ENCODE measurements around the gene CSH1. TPM values are rescaled to one million over a fixed set of nuclear protein-coding genes. Genes with fewer than 3 reads are reported as not detected.
A peak's percentile ranks its signal among the peaks of the same experiment; 100 is the strongest.

CSH1 gene
- total and polyA plus RNA-seq, 2 experiments from 2014 or later = 0.68 TPM; not detected in 1

DNA sequence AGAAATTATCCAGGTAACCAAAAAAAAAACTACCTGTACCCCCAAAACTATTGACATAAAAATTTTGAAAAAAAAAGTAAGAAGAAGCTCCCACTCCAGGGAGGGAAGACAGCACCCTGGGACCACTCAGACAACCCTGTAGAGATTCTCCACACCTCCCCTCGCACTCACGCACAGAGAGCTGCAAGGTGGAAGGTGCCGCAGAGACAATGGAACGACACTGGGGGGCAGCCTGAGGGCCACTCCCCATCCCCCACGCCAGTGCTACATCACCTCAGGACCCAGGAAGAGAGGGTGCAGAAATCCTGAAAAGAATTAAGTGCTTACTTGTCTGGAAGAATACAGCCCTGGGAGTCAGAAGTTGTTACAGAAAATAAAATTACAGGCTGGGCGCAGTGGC lies 40.9 kb upstream of the CSH1 start:
- no peak overlapping the region for H3K27ac ChIP-seq (ENCODE audit: low read depth)
- no peak overlapping the region for H3K4me3 Mint-ChIP-seq
- no peak overlapping the region for H2AFZ ChIP-seq
- TF ChIP-seq ZNF114 (CRISPR knock-in tag; IDR thresholded peaks at IDR 0.05) (no peak), NANOG (IDR thresholded peaks at IDR 0.05; ENCODE audit: borderline replicate concordance) (no peak), ZNF331 (CRISPR knock-in tag; IDR thresholded peaks at IDR 0.05; ENCODE audit: low read depth) (no peak), STAT1 (IDR thresholded peaks at IDR 0.05; ENCODE audit: unreplicated experiment) (no peak)
- TF ChIP-seq, protein P1, sequence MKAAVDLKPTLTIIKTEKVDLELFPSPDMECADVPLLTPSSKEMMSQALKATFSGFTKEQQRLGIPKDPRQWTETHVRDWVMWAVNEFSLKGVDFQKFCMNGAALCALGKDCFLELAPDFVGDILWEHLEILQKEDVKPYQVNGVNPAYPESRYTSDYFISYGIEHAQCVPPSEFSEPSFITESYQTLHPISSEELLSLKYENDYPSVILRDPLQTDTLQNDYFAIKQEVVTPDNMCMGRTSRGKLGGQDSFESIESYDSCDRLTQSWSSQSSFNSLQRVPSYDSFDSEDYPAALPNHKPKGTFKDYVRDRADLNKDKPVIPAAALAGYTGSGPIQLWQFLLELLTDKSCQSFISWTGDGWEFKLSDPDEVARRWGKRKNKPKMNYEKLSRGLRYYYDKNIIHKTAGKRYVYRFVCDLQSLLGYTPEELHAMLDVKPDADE (IDR thresholded peaks at IDR 0.05) = no peak
- TF ChIP-seq, protein P2, sequence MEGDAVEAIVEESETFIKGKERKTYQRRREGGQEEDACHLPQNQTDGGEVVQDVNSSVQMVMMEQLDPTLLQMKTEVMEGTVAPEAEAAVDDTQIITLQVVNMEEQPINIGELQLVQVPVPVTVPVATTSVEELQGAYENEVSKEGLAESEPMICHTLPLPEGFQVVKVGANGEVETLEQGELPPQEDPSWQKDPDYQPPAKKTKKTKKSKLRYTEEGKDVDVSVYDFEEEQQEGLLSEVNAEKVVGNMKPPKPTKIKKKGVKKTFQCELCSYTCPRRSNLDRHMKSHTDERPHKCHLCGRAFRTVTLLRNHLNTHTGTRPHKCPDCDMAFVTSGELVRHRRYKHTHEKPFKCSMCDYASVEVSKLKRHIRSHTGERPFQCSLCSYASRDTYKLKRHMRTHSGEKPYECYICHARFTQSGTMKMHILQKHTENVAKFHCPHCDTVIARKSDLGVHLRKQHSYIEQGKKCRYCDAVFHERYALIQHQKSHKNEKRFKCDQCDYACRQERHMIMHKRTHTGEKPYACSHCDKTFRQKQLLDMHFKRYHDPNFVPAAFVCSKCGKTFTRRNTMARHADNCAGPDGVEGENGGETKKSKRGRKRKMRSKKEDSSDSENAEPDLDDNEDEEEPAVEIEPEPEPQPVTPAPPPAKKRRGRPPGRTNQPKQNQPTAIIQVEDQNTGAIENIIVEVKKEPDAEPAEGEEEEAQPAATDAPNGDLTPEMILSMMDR (conservative IDR thresholded peaks at IDR 0.05; ENCODE audit: low read depth in 2 of 2) = peak in 1 of 2 experiments; percentile 25; a peak in 2 of 4 replicates
- TF ChIP-seq, protein P3, sequence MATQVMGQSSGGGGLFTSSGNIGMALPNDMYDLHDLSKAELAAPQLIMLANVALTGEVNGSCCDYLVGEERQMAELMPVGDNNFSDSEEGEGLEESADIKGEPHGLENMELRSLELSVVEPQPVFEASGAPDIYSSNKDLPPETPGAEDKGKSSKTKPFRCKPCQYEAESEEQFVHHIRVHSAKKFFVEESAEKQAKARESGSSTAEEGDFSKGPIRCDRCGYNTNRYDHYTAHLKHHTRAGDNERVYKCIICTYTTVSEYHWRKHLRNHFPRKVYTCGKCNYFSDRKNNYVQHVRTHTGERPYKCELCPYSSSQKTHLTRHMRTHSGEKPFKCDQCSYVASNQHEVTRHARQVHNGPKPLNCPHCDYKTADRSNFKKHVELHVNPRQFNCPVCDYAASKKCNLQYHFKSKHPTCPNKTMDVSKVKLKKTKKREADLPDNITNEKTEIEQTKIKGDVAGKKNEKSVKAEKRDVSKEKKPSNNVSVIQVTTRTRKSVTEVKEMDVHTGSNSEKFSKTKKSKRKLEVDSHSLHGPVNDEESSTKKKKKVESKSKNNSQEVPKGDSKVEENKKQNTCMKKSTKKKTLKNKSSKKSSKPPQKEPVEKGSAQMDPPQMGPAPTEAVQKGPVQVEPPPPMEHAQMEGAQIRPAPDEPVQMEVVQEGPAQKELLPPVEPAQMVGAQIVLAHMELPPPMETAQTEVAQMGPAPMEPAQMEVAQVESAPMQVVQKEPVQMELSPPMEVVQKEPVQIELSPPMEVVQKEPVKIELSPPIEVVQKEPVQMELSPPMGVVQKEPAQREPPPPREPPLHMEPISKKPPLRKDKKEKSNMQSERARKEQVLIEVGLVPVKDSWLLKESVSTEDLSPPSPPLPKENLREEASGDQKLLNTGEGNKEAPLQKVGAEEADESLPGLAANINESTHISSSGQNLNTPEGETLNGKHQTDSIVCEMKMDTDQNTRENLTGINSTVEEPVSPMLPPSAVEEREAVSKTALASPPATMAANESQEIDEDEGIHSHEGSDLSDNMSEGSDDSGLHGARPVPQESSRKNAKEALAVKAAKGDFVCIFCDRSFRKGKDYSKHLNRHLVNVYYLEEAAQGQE (IDR thresholded peaks at IDR 0.05; ENCODE audit: unreplicated experiment) = no peak
- peaks cover 19% of the 10 kb centered on the region for H3K36me3 Mint-ChIP-seq (ENCODE audit: low read depth)
- H3K27me3 Mint-ChIP-seq (ENCODE audit: insufficient read depth, low read depth, poor library complexity) = peaks cover 6% of the 10 kb centered on the region
- no peaks in the 10 kb centered on the region for H4K20me1 ChIP-seq (replicated peaks; ENCODE audit: insufficient read depth)
- H3K4me1 ChIP-seq (ENCODE audit: insufficient read depth) = no peaks in the 10 kb centered on the region
- H3K27ac Mint-ChIP-seq = no peak overlapping the region
- H3K9me2 ChIP-seq (ENCODE audit: insufficient read depth) = no peaks in the 10 kb centered on the region
- ATAC-seq = peak; percentile 35
- no peaks in the 10 kb centered on the region for H3K79me2 ChIP-seq (replicated peaks; ENCODE audit: insufficient read depth)
- no peak for DNase-seq (ENCODE audit: low spot score)
- H3K4me1 Mint-ChIP-seq = peaks cover 4% of the 10 kb centered on the region; the same call in 2 of the 3 replicates
- H3K9me3 Mint-ChIP-seq = no peaks in the 10 kb centered on the region; the same call in 2 of the 3 replicates
- no peak overlapping the region for H3K4me2 ChIP-seq
- no peaks in the 10 kb centered on the region for H3F3A ChIP-seq (replicated peaks; ENCODE audit: low read depth)
- no peaks in the 10 kb centered on the region for H3K36me3 ChIP-seq (ENCODE audit: insufficient read depth)
- H3K27me3 ChIP-seq (ENCODE audit: insufficient read depth) = no peaks in the 10 kb centered on the region
- no peak overlapping the region for H3K4me3 ChIP-seq

Data from GM23338 (cell line).